Measurements from ENCODE around the gene POLR2M. TPM values are rescaled to one million over a fixed set of nuclear protein-coding genes. Genes with fewer than 3 reads are reported as not detected.

Gene POLR2M
- total and polyA plus RNA-seq, 2 experiments from 2014 or later, result 19.6 to 46.3 TPM

DNA sequence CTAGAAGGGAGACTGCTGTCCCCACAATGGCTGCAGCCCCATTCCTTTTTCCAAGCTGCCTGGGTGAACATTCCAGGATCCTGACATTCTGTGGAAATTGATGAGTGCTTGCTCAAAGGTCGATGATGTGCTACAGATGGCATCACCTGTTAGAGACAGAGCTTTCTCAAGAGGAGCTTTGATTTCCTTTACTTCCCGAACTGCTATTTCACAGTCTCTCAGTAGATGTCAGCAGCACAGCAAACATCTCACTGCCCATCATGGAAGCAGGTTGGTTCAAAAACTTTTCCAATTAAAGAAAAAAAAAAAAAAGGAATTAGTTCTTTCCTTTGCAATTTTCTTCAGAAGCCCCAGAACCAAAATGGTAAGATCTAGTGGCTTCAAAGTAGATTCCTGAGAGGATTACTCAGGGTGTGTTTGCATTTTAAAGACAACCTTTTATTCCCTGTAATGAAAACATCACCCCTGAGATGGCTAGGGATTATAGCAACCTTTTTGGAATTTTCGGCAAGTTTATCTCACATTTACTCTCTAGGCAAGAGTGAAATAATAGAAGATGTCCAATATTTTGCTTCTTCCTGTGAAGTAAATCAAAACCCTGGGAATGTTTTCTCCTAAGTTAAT is 44.8 kb downstream of the POLR2M start:
- Mint-ChIP-seq H3K27ac (no peak overlapping the region), H3K4me3 (no peak overlapping the region), H3K27me3 (ENCODE audit: insufficient read depth, low read depth, poor library complexity) (no peaks in the 10 kb centered on the region), H3K9me3 (no peaks in the 10 kb centered on the region), H3K4me1 (peaks cover 40% of the 10 kb centered on the region), H3K36me3 (ENCODE audit: low read depth) (no peaks in the 10 kb centered on the region)
- no peaks in the 10 kb centered on the region for H3K36me3 ChIP-seq (ENCODE audit: insufficient read depth)
- no peaks in the 10 kb centered on the region for H4K20me1 ChIP-seq (replicated peaks; ENCODE audit: insufficient read depth)
- TF ChIP-seq, protein P1, sequence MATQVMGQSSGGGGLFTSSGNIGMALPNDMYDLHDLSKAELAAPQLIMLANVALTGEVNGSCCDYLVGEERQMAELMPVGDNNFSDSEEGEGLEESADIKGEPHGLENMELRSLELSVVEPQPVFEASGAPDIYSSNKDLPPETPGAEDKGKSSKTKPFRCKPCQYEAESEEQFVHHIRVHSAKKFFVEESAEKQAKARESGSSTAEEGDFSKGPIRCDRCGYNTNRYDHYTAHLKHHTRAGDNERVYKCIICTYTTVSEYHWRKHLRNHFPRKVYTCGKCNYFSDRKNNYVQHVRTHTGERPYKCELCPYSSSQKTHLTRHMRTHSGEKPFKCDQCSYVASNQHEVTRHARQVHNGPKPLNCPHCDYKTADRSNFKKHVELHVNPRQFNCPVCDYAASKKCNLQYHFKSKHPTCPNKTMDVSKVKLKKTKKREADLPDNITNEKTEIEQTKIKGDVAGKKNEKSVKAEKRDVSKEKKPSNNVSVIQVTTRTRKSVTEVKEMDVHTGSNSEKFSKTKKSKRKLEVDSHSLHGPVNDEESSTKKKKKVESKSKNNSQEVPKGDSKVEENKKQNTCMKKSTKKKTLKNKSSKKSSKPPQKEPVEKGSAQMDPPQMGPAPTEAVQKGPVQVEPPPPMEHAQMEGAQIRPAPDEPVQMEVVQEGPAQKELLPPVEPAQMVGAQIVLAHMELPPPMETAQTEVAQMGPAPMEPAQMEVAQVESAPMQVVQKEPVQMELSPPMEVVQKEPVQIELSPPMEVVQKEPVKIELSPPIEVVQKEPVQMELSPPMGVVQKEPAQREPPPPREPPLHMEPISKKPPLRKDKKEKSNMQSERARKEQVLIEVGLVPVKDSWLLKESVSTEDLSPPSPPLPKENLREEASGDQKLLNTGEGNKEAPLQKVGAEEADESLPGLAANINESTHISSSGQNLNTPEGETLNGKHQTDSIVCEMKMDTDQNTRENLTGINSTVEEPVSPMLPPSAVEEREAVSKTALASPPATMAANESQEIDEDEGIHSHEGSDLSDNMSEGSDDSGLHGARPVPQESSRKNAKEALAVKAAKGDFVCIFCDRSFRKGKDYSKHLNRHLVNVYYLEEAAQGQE (IDR thresholded peaks at IDR 0.05; ENCODE audit: unreplicated experiment), result no peak
- TF ChIP-seq, protein P2, sequence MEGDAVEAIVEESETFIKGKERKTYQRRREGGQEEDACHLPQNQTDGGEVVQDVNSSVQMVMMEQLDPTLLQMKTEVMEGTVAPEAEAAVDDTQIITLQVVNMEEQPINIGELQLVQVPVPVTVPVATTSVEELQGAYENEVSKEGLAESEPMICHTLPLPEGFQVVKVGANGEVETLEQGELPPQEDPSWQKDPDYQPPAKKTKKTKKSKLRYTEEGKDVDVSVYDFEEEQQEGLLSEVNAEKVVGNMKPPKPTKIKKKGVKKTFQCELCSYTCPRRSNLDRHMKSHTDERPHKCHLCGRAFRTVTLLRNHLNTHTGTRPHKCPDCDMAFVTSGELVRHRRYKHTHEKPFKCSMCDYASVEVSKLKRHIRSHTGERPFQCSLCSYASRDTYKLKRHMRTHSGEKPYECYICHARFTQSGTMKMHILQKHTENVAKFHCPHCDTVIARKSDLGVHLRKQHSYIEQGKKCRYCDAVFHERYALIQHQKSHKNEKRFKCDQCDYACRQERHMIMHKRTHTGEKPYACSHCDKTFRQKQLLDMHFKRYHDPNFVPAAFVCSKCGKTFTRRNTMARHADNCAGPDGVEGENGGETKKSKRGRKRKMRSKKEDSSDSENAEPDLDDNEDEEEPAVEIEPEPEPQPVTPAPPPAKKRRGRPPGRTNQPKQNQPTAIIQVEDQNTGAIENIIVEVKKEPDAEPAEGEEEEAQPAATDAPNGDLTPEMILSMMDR (conservative IDR thresholded peaks at IDR 0.05; ENCODE audit: low read depth in 2 of 2), result peak; percentile 66 to 76
- no peak overlapping the region for H2AFZ ChIP-seq
- ATAC-seq (peak; percentile 63), DNase-seq (ENCODE audit: low spot score) (peak; percentile 66)
- H3K4me2 ChIP-seq, result no peak overlapping the region
- no peak overlapping the region for H3K4me3 ChIP-seq
- 0 out of 2 replicates have a peak, but pooled peaks cover 2% of the 10 kb centered on the region for H3K9me2 ChIP-seq (ENCODE audit: insufficient read depth)
- no peaks in the 10 kb centered on the region for H3K27me3 ChIP-seq (ENCODE audit: insufficient read depth)
- H3F3A ChIP-seq (replicated peaks; ENCODE audit: low read depth), result no peaks in the 10 kb centered on the region
- no peaks in the 10 kb centered on the region for H3K79me2 ChIP-seq (replicated peaks; ENCODE audit: insufficient read depth)
- 0 out of 2 replicates have a peak overlapping the region, but pooled peaks have one; percentile 9 for H3K27ac ChIP-seq (ENCODE audit: low read depth)
- peaks cover 23% of the 10 kb centered on the region for H3K4me1 ChIP-seq (ENCODE audit: insufficient read depth)

DNA sequence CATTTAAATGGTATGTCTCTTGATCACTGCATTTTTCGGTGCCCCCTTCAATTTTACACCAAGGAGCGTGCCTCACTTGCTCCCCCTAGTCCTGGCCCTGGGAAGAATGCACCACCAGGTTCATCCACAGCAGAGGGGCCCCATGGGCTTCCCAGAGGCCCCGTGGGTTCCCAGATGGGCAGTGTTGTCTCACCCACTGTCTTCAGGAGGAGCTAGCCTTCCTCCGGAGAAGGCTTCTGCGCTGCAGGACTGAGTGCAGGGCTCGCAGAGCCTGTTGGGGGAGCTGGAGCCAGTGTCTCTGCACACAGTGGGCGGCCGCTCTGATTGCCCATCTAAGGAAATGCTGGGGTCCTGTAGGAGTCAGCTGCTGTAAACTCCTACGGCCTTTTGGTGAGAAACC is 45.9 kb downstream of the POLR2M start:
- no peak overlapping the region for H3K4me2 ChIP-seq
- H3K4me3 Mint-ChIP-seq, result no peak overlapping the region
- no peaks in the 10 kb centered on the region for H3K36me3 Mint-ChIP-seq (ENCODE audit: low read depth)
- no peaks in the 10 kb centered on the region for H4K20me1 ChIP-seq (replicated peaks; ENCODE audit: insufficient read depth)
- peaks cover 13% of the 10 kb centered on the region for H3K4me1 ChIP-seq (ENCODE audit: insufficient read depth)
- no peaks in the 10 kb centered on the region for H3F3A ChIP-seq (replicated peaks; ENCODE audit: low read depth)
- no peak overlapping the region for H3K27ac ChIP-seq (ENCODE audit: low read depth)
- no peaks in the 10 kb centered on the region for H3K27me3 ChIP-seq (ENCODE audit: insufficient read depth)
- no peaks in the 10 kb centered on the region for H3K9me3 Mint-ChIP-seq
- H3K27me3 Mint-ChIP-seq (ENCODE audit: insufficient read depth, low read depth, poor library complexity), result no peaks in the 10 kb centered on the region
- H3K4me3 ChIP-seq, result no peak overlapping the region
- H3K79me2 ChIP-seq (replicated peaks; ENCODE audit: insufficient read depth), result no peaks in the 10 kb centered on the region
- H3K36me3 ChIP-seq (ENCODE audit: insufficient read depth), result no peaks in the 10 kb centered on the region
- no peaks in the 10 kb centered on the region for H3K9me2 ChIP-seq (ENCODE audit: insufficient read depth)
- H3K27ac Mint-ChIP-seq, result no peak overlapping the region
- ATAC-seq, result peak; percentile 91
- H2AFZ ChIP-seq, result no peak overlapping the region
- H3K4me1 Mint-ChIP-seq, result peaks cover 29% of the 10 kb centered on the region
- DNase-seq (ENCODE audit: low spot score), result peak; percentile 54
- TF ChIP-seq, protein P3, sequence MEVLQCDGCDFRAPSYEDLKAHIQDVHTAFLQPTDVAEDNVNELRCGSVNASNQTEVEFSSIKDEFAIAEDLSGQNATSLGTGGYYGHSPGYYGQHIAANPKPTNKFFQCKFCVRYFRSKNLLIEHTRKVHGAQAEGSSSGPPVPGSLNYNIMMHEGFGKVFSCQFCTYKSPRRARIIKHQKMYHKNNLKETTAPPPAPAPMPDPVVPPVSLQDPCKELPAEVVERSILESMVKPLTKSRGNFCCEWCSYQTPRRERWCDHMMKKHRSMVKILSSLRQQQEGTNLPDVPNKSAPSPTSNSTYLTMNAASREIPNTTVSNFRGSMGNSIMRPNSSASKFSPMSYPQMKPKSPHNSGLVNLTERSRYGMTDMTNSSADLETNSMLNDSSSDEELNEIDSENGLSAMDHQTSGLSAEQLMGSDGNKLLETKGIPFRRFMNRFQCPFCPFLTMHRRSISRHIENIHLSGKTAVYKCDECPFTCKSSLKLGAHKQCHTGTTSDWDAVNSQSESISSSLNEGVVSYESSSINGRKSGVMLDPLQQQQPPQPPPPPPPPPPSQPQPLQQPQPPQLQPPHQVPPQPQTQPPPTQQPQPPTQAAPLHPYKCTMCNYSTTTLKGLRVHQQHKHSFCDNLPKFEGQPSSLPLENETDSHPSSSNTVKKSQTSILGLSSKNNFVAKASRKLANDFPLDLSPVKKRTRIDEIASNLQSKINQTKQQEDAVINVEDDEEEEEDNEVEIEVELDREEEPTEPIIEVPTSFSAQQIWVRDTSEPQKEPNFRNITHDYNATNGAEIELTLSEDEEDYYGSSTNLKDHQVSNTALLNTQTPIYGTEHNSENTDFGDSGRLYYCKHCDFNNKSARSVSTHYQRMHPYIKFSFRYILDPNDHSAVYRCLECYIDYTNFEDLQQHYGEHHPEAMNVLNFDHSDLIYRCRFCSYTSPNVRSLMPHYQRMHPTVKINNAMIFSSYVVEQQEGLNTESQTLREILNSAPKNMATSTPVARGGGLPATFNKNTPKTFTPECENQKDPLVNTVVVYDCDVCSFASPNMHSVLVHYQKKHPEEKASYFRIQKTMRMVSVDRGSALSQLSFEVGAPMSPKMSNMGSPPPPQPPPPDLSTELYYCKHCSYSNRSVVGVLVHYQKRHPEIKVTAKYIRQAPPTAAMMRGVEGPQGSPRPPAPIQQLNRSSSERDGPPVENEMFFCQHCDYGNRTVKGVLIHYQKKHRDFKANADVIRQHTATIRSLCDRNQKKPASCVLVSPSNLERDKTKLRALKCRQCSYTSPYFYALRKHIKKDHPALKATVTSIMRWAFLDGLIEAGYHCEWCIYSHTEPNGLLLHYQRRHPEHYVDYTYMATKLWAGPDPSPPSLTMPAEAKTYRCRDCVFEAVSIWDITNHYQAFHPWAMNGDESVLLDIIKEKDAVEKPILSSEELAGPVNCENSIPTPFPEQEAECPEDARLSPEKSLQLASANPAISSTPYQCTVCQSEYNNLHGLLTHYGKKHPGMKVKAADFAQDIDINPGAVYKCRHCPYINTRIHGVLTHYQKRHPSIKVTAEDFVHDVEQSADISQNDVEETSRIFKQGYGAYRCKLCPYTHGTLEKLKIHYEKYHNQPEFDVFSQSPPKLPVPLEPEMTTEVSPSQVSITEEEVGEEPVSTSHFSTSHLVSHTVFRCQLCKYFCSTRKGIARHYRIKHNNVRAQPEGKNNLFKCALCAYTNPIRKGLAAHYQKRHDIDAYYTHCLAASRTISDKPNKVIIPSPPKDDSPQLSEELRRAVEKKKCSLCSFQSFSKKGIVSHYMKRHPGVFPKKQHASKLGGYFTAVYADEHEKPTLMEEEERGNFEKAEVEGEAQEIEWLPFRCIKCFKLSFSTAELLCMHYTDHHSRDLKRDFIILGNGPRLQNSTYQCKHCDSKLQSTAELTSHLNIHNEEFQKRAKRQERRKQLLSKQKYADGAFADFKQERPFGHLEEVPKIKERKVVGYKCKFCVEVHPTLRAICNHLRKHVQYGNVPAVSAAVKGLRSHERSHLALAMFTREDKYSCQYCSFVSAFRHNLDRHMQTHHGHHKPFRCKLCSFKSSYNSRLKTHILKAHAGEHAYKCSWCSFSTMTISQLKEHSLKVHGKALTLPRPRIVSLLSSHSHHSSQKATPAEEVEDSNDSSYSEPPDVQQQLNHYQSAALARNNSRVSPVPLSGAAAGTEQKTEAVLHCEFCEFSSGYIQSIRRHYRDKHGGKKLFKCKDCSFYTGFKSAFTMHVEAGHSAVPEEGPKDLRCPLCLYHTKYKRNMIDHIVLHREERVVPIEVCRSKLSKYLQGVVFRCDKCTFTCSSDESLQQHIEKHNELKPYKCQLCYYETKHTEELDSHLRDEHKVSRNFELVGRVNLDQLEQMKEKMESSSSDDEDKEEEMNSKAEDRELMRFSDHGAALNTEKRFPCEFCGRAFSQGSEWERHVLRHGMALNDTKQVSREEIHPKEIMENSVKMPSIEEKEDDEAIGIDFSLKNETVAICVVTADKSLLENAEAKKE (CRISPR knock-in tag; IDR thresholded peaks at IDR 0.05), result peak; percentile 59
- TF ChIP-seq EZH2 (IDR thresholded peaks at IDR 0.05; ENCODE audit: low read depth, unreplicated experiment), result no peak
- no peak for TF ChIP-seq POLR2AphosphoS5 (IDR thresholded peaks at IDR 0.05; ENCODE audit: low read depth)
- TF ChIP-seq, protein P2 (conservative IDR thresholded peaks at IDR 0.05; ENCODE audit: low read depth in 2 of 2), result peak; percentile 49 to 57
- no peak for TF ChIP-seq STAT1 (IDR thresholded peaks at IDR 0.05; ENCODE audit: unreplicated experiment)
